HepG2 (cell line): ENCODE results near the gene BTN1A1. TPM values are rescaled to one million over a fixed set of nuclear protein-coding genes. Genes with fewer than 3 reads are reported as not detected.

Source experiments
- ADNP ChIP-seq: sonication (generic); formaldehyde crosslinking; IDR thresholded peaks from 2 replicates; pipeline ENCODE4 v1.4.0; 2020; ENCODE audit warnings: missing genetic modification reagents
- AKAP8 ChIP-seq: sonication (generic); formaldehyde crosslinking; IDR thresholded peaks from 2 replicates; pipeline ENCODE4 v1.5.1; 2020; ENCODE audit warnings: mild to moderate bottlenecking, missing genetic modification reagents
- CBX2 ChIP-seq, 2 experiments: fragments of 200-600 bp in 1 of 2; sonication (generic); formaldehyde crosslinking in 1 of 2; IDR thresholded peaks; 2 replicates each; pipeline versions ENCODE4 v1.7.0 to v1.8.1; 2018 to 2022; ENCODE audit warnings: low read depth in 2 of 2, low read length in 1 of 2, mild to moderate bottlenecking in 1 of 2, missing genetic modification reagents in 1 of 2
- CENPT ChIP-seq: sonication (generic); formaldehyde crosslinking; IDR thresholded peaks from 2 replicates; pipeline ENCODE4 v1.8.0; 2022; ENCODE audit warnings: low read depth, mild to moderate bottlenecking, moderate library complexity, missing genetic modification reagents
- CREM ChIP-seq, 2 experiments: sonication (generic) in 1 of 2; formaldehyde crosslinking in 1 of 2; IDR thresholded peaks; 2 replicates each; pipeline versions ENCODE4 v1.4.0 to v1.6.1; 2016 to 2020; ENCODE audit warnings: antibody characterized with exemption in 1 of 2, mild to moderate bottlenecking in 1 of 2, missing genetic modification reagents in 1 of 2
- ERF ChIP-seq: IDR thresholded peaks from 2 replicates; pipeline ENCODE4 v1.6.1; 2018; ENCODE audit warnings: missing biosample characterization, missing genetic modification reagents
- ETV6 ChIP-seq: sonication (generic); formaldehyde crosslinking; conservative IDR thresholded peaks from 2 replicates; pipeline ENCODE4 v1.4.0; 2020; ENCODE audit warnings: missing genetic modification reagents
- GTF2F1 ChIP-seq: fragments of 150-350 bp; IDR thresholded peaks from 2 replicates; pipeline ENCODE4 v1.6.1; 2014; ENCODE audit warnings: low read length
- GTF3A ChIP-seq: sonication (generic); formaldehyde crosslinking; conservative IDR thresholded peaks from 2 replicates; pipeline ENCODE4 v1.4.0; 2020; ENCODE audit warnings: mild to moderate bottlenecking, missing genetic modification reagents
- HIC2 ChIP-seq: sonication (generic); formaldehyde crosslinking; IDR thresholded peaks from 2 replicates; pipeline ENCODE4 v1.9.0; 2022; ENCODE audit warnings: low read depth, missing genetic modification reagents
- HMGA1 ChIP-seq: sonication (generic); formaldehyde crosslinking; conservative IDR thresholded peaks from 2 replicates; pipeline ENCODE4 v1.4.0; 2020; ENCODE audit warnings: missing genetic modification reagents
- HNRNPH1 ChIP-seq: fragments of 200-400 bp; formaldehyde crosslinking; optimal IDR thresholded peaks from 2 replicates; pipeline ENCODE3; 2017; ENCODE audit warnings: mild to moderate bottlenecking, low read depth, low read length
- MIER2 ChIP-seq: IDR thresholded peaks from 2 replicates; pipeline ENCODE4 v1.6.1; 2016; ENCODE audit warnings: missing biosample characterization, missing genetic modification reagents
- MLX ChIP-seq: IDR thresholded peaks from 2 replicates; pipeline ENCODE4 v1.6.1; 2016
- NR2F6 ChIP-seq, 2 experiments: IDR thresholded peaks; 2 replicates each; pipeline ENCODE4 v1.6.1; 2016; ENCODE audit warnings: antibody characterized with exemption in 1 of 2, mild to moderate bottlenecking in 1 of 2
- PPARG ChIP-seq: conservative IDR thresholded peaks from 2 replicates; pipeline ENCODE4 v1.6.1; 2016; ENCODE audit warnings: missing biosample characterization, missing genetic modification reagents
- PRMT3 ChIP-seq: sonication (generic); formaldehyde crosslinking; IDR thresholded peaks from 2 replicates; pipeline ENCODE4 v1.8.1; 2022; ENCODE audit warnings: low read depth, mild to moderate bottlenecking, moderate library complexity, missing genetic modification reagents, borderline replicate concordance
- RFX3 ChIP-seq: IDR thresholded peaks from 2 replicates; pipeline ENCODE4 v1.6.1; 2016; ENCODE audit warnings: missing biosample characterization, missing genetic modification reagents
- SP140L ChIP-seq: sonication (generic); formaldehyde crosslinking; IDR thresholded peaks from 2 replicates; pipeline ENCODE4 v1.4.0; 2020; ENCODE audit warnings: missing genetic modification reagents, borderline replicate concordance
- YEATS4 ChIP-seq: sonication (generic); formaldehyde crosslinking; IDR thresholded peaks from 2 replicates; pipeline ENCODE4 v1.4.0; 2020; ENCODE audit warnings: missing genetic modification reagents, borderline replicate concordance
- ZFP41 ChIP-seq: sonication (generic); formaldehyde crosslinking; IDR thresholded peaks from 2 replicates; pipeline ENCODE4 v1.4.0; 2020; ENCODE audit warnings: mild to moderate bottlenecking, missing genetic modification reagents, borderline replicate concordance
- ZNF382 ChIP-seq: sonication (generic); formaldehyde crosslinking; IDR thresholded peaks from 2 replicates; pipeline ENCODE4 v1.5.0; 2020; ENCODE audit warnings: missing genetic modification reagents, mild to moderate bottlenecking, borderline replicate concordance
- ZNF432 ChIP-seq: sonication (generic); formaldehyde crosslinking; IDR thresholded peaks from 2 replicates; pipeline ENCODE4 v1.5.0; 2020; ENCODE audit warnings: missing genetic modification reagents, mild to moderate bottlenecking, borderline replicate concordance
- ZNF652 ChIP-seq: IDR thresholded peaks from 2 replicates; pipeline ENCODE4 v1.6.1; 2016; ENCODE audit warnings: low read depth, borderline replicate concordance
- ZNF883 ChIP-seq: sonication (generic); formaldehyde crosslinking; IDR thresholded peaks from 2 replicates; pipeline ENCODE4 v1.5.1; 2020; ENCODE audit warnings: mild to moderate bottlenecking, missing genetic modification reagents; ENCODE audit errors: not compliant biosample characterization
- ZSCAN30 ChIP-seq: sonication (generic); formaldehyde crosslinking; IDR thresholded peaks from 2 replicates; pipeline ENCODE4 v1.5.0; 2020; ENCODE audit warnings: mild to moderate bottlenecking, missing genetic modification reagents
- polyA plus RNA-seq, 8 experiments: library from polyadenylated mRNA; depleted of rRNA in 3 of 8; stranded (reverse) in 7 of 8; unstranded in 1 of 8; fragments of >200 nt; fragmentation: Illumina TruSeq in 4 of 8; extraction: Trizol in 4 of 8; gene quantifications; 2 replicates each; pipeline versions ENCODE4 v1.2.1 to v1.2.3, GENCODE V29; 2011 to 2016; ENCODE audit warnings: low read depth in 4 of 8, missing spikeins in 1 of 8, mixed read lengths in 1 of 8; ENCODE audit not compliant: insufficient read depth in 1 of 8
- total RNA-seq, 5 experiments: library from RNA; depleted of rRNA; stranded (reverse); fragments of >200 nt; fragmentation: Illumina TruSeq; extraction: Trizol; gene quantifications; 2 replicates each; pipeline ENCODE4 v1.2.3, GENCODE V29; 2016; ENCODE audit warnings: low read depth in 1 of 5
- TF ChIP-seq, protein P1 (sequence below): sonication (generic); formaldehyde crosslinking; IDR thresholded peaks from 2 replicates; pipeline ENCODE4 v1.5.0; 2020; ENCODE audit warnings: missing genetic modification reagents, mild to moderate bottlenecking, borderline replicate concordance

Gene BTN1A1
- total and polyA plus RNA-seq, 2 of the 13 experiments (the other 11 are each of a cell fraction or from before 2014, with no cell fraction given), result 0.04 TPM; not detected in 1

GRCh38 chr6:26550250-26550993 is 50.3 kb downstream of the BTN1A1 start (continued):
- TF ChIP-seq CREM (IDR thresholded peaks at IDR 0.05) (no peak), CREM (CRISPR knock-in tag; IDR thresholded peaks at IDR 0.05) (no peak), HIC2 (CRISPR knock-in tag) (no peak), ZNF382 (CRISPR knock-in tag) (no peak), NR2F6 (IDR thresholded peaks at IDR 0.05) (peak; percentile 60), NR2F6 (CRISPR knock-in tag; IDR thresholded peaks at IDR 0.05) (peak; percentile 90), YEATS4 (CRISPR knock-in tag) (0 out of 2 replicates have a peak, but pooled peaks have one; percentile 32), HMGA1 (no peak), ZNF432 (CRISPR knock-in tag) (no peak), ZNF652 (CRISPR knock-in tag) (no peak), CENPT (no peak), ETV6 (CRISPR knock-in tag) (no peak), ZNF883 (CRISPR knock-in tag) (peak; percentile 47), PPARG (CRISPR knock-in tag) (peak; percentile 54; the same call in 1 of the 2 replicates), ZFP41 (CRISPR knock-in tag) (no peak), MIER2 (CRISPR knock-in tag) (no peak), ADNP (CRISPR knock-in tag) (no peak), GTF2F1 (no peak), CBX2 (IDR thresholded peaks at IDR 0.05; ENCODE audit: low read depth, low read length) (no peak), CBX2 (CRISPR knock-in tag; IDR thresholded peaks at IDR 0.05; ENCODE audit: low read depth) (no peak), ZSCAN30 (CRISPR knock-in tag) (no peak), PRMT3 (CRISPR knock-in tag) (no peak), SP140L (CRISPR knock-in tag) (no peak), HNRNPH1 (no peak), RFX3 (CRISPR knock-in tag) (no peak), GTF3A (no peak), MLX (peak; percentile 34; the same call in 1 of the 2 replicates), ERF (CRISPR knock-in tag) (peak; percentile 76), AKAP8 (CRISPR knock-in tag) (no peak)
- TF ChIP-seq, protein P1, sequence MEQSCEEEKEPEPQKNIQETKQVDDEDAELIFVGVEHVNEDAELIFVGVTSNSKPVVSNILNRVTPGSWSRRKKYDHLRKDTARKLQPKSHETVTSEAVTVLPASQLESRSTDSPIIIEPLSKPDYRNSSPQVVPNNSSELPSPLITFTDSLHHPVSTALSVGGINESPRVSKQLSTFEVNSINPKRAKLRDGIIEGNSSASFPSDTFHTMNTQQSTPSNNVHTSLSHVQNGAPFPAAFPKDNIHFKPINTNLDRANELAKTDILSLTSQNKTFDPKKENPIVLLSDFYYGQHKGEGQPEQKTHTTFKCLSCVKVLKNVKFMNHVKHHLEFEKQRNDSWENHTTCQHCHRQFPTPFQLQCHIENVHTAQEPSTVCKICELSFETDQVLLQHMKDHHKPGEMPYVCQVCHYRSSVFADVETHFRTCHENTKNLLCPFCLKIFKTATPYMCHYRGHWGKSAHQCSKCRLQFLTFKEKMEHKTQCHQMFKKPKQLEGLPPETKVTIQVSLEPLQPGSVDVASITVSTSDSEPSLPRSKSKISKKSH (CRISPR knock-in tag), result peak; percentile 76; the same call in 1 of the 2 replicates
